SU-DHL-6 (cell line): ENCODE data around the gene WDR45.

Source experiments
- H2AFZ ChIP-seq: fragments of 200-600 bp; sonication (generic); 2 replicates; pipeline ENCODE4 v1.6.1; 2014; ENCODE audit warnings: low read depth, mild to moderate bottlenecking, moderate library complexity, mixed read lengths, antibody characterized with exemption, low read length; ENCODE audit not compliant: severe bottlenecking
- H3F3A ChIP-seq: fragments of 200-600 bp; shearing (Covaris generic); 2 replicates; pipeline ENCODE4 v1.6.0; 2016; ENCODE audit warnings: antibody characterized with exemption, mild to moderate bottlenecking; ENCODE audit not compliant: insufficient read depth
- H3K27ac ChIP-seq: fragments of 200-600 bp; sonication (generic); 2 replicates; pipeline ENCODE4 v1.5.1; 2016; ENCODE audit warnings: low read depth, mild to moderate bottlenecking, low read length, moderate library complexity, mixed read lengths
- H3K27me3 ChIP-seq: fragments of 200-600 bp; sonication (generic), shearing (Covaris generic); 2 replicates; pipeline ENCODE4 v1.6.0; 2014; ENCODE audit warnings: mild to moderate bottlenecking, low read length
- H3K36me3 ChIP-seq: fragments of 200-600 bp; sonication (generic); 2 replicates; pipeline ENCODE4 v1.6.1; 2014; ENCODE audit warnings: mild to moderate bottlenecking, low read length, mixed read lengths
- H3K4me2 ChIP-seq: fragments of 300-600, 200-600 bp; shearing (Covaris generic), sonication (generic); 2 replicates; pipeline ENCODE4 v1.6.0; 2014; ENCODE audit warnings: low read length, low read depth, mild to moderate bottlenecking; ENCODE audit not compliant: poor library complexity, severe bottlenecking
- H3K4me3 ChIP-seq: fragments of 200-600 bp; sonication (generic); 2 replicates; pipeline ENCODE4 v1.5.1; 2014; ENCODE audit warnings: antibody characterized with exemption, low read length, mild to moderate bottlenecking, mixed read lengths; ENCODE audit not compliant: insufficient read depth, poor library complexity, severe bottlenecking
- H3K79me2 ChIP-seq: fragments of 200-600 bp; sonication (generic); 2 replicates; pipeline ENCODE4 v1.6.1; 2014; ENCODE audit warnings: mild to moderate bottlenecking, low read length, moderate library complexity; ENCODE audit not compliant: insufficient read depth
- H3K9ac ChIP-seq: fragments of 200-600 bp; sonication (generic); 2 replicates; pipeline ENCODE4 v1.7.0; 2014; ENCODE audit warnings: mild to moderate bottlenecking, low read length
- H3K9me2 ChIP-seq: fragments of 200-600 bp; sonication (generic); replicated peaks from 2 replicates; pipeline ENCODE4 v1.6.1; 2014; ENCODE audit warnings: low read length; ENCODE audit not compliant: insufficient read depth
- H3K9me3 ChIP-seq: fragments of 200-600 bp; sonication (generic); 2 replicates; pipeline ENCODE4 v1.6.1; 2014; ENCODE audit warnings: low read length, mixed read lengths; ENCODE audit not compliant: insufficient read depth
- H4K20me1 ChIP-seq: fragments of 200-600 bp; sonication (generic); 2 replicates; pipeline ENCODE4 v1.6.1; 2014; ENCODE audit warnings: low read depth, mild to moderate bottlenecking, antibody characterized with exemption, low read length, moderate library complexity, mixed read lengths
- EZH2phosphoT487 ChIP-seq: fragments of 200-600 bp; sonication (generic), shearing (Covaris generic); conservative IDR thresholded peaks from 2 replicates; pipeline ENCODE4 v1.6.1; 2018; ENCODE audit warnings: mild to moderate bottlenecking, antibody characterized with exemption, low read length, moderate library complexity, mixed read lengths
- TF ChIP-seq, protein P1 (sequence below): fragments of 200-600 bp; sonication (generic); IDR thresholded peaks from one replicate; pipeline ENCODE4 v1.5.1; 2017; ENCODE audit warnings: antibody characterized with exemption, mild to moderate bottlenecking, low read length, moderate library complexity; ENCODE audit not compliant: insufficient read depth, poor library complexity, severe bottlenecking

The WDR45 gene

DNA sequence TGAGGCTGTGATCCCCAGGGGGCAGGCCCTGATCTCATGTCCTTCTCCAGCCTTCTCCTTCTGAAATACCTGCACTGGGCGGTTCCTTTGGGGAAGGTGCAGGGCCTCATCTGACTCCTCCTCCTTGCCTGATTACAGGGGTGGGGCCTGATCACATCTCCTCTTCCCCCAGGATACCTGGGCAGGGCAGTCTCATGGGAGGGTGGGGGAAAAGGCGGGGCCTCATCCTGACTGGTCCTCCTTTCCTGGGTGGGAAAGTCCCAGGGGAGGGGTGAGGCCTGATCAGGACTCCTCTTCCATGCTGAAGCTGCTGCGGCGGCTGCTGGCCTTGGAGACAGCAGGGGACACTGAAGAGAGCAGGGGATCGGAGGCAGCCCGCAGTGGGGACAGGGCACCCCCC is 49.8 kb downstream of the WDR45 start:
- no peaks in the 10 kb centered on the region for H3K27me3 ChIP-seq
- no peak overlapping the region for H3K27ac ChIP-seq
- no peaks in the 10 kb centered on the region for H4K20me1 ChIP-seq
- no peak overlapping the region for H3K4me3 ChIP-seq
- H3K4me2 ChIP-seq, result no peak overlapping the region
- H3K79me2 ChIP-seq, result no peaks in the 10 kb centered on the region
- no peak overlapping the region for H3K9ac ChIP-seq
- no peak overlapping the region for H2AFZ ChIP-seq
- H3K9me2 ChIP-seq, result no peaks in the 10 kb centered on the region
- no peak for TF ChIP-seq EZH2phosphoT487
- TF ChIP-seq, protein P1, sequence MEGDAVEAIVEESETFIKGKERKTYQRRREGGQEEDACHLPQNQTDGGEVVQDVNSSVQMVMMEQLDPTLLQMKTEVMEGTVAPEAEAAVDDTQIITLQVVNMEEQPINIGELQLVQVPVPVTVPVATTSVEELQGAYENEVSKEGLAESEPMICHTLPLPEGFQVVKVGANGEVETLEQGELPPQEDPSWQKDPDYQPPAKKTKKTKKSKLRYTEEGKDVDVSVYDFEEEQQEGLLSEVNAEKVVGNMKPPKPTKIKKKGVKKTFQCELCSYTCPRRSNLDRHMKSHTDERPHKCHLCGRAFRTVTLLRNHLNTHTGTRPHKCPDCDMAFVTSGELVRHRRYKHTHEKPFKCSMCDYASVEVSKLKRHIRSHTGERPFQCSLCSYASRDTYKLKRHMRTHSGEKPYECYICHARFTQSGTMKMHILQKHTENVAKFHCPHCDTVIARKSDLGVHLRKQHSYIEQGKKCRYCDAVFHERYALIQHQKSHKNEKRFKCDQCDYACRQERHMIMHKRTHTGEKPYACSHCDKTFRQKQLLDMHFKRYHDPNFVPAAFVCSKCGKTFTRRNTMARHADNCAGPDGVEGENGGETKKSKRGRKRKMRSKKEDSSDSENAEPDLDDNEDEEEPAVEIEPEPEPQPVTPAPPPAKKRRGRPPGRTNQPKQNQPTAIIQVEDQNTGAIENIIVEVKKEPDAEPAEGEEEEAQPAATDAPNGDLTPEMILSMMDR, result no peak
- no peaks in the 10 kb centered on the region for H3K36me3 ChIP-seq
- H3F3A ChIP-seq, result no peaks in the 10 kb centered on the region
- no peaks in the 10 kb centered on the region for H3K9me3 ChIP-seq
